ENCODE results near the gene UBD.

UBD gene

DNA sequence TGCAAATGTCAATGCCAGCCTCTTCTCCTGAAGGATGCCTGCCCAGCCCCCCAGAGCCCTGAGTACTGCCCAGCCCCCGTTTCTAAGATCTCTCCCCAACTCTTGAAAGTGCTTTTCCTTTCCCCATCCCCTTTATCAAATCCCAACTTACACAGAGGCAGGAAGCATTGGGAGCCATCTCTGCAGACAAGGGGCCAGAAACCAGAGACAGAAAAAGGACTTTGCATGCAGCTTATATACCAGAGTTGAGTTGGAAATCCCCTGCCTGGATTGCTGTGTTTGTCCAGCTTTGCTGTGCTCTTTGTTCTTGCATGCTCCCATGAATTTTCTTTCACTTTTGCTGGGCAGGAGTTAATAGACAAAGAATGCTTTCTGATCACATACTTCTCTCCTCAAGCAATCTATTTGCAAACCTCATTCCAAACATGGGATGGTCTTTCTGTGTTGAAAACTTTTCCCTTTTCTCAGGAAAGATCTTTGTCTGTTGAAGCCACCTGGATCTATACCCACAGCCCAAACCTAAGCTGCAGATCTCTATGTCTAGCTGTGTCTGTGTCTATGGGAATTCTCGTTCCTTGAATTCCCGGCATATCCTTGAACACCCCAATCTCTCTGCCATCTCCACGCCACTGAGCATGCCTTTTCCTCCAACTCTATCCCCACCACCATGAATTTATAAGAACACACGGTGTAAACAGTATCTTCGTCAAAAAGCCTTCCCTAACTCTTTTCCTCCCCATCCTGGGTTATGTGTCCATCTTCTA is at the start of gene UBD:
Gene UBD (minus strand): TSS at position 209 of the 764 bp plus-strand sequence. CDS start 31 bp downstream, at position 178.
- TF ChIP-seq, protein P1, sequence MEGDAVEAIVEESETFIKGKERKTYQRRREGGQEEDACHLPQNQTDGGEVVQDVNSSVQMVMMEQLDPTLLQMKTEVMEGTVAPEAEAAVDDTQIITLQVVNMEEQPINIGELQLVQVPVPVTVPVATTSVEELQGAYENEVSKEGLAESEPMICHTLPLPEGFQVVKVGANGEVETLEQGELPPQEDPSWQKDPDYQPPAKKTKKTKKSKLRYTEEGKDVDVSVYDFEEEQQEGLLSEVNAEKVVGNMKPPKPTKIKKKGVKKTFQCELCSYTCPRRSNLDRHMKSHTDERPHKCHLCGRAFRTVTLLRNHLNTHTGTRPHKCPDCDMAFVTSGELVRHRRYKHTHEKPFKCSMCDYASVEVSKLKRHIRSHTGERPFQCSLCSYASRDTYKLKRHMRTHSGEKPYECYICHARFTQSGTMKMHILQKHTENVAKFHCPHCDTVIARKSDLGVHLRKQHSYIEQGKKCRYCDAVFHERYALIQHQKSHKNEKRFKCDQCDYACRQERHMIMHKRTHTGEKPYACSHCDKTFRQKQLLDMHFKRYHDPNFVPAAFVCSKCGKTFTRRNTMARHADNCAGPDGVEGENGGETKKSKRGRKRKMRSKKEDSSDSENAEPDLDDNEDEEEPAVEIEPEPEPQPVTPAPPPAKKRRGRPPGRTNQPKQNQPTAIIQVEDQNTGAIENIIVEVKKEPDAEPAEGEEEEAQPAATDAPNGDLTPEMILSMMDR (IDR thresholded peaks at IDR 0.05): no peak

DNA sequence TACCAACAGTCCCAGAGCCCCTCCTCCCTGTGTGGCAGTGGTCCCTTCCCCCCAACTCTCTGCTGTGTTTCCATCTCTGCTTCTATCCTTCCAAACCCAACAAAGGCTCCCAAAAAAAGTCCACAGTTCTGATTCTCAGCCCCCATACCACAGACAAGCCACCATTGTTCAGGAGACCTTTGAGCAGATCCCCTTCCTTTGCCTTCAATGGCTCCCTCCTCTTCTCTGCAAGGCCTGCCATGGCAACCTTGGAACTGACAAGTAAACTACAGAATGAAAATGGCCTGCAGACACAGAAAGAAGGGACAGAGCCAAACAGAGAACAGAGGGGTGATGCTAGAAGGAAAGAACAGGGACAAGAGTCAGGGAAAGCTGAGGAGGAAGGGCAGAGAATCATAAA is 48.6 kb upstream of the UBD start:
- TF ChIP-seq, protein P1 (IDR thresholded peaks at IDR 0.05): no peak

DNA sequence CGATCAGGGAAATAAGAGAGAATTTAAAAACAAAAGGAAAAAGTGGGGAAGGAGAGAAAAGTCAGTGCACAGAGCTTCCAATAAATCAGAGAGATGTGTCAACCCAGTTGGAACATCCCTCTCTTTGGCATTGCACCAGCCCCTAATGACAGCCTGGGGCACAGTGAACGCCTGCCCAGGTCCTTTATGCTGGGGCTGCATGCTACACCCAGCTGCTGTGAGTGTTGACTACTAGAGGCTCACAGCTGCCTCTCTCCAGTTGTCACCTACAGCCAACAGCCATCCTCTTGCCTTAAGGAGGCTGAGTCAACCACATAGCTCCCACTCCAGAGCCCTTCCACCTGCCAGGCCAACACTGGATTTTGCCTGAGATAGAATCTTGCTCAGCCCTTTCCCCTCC is 44.4 kb upstream of the UBD start:
- TF ChIP-seq, protein P1 (IDR thresholded peaks at IDR 0.05): no peak

DNA sequence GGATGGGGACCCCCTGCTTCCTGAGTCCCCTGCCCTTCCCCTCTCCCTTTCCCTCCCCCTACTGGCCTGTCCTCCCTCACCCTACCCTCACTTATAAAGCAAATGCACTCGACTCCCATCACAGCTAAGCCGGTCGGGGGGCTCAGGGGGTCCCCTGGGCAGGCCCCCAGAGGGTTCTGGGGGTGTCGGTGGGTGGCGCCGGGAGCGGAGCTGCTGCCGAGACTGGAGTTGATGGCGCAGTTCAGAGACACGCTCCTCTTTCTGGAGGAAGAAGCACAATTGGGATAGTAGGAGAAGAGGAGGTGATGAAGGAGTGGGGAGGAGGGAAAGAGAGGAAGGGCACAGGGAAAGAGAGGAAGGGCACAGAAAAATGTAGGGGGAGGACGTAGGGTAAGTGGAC is 43.9 kb upstream of the UBD start:
- TF ChIP-seq, protein P1 (IDR thresholded peaks at IDR 0.05): no peak

DNA sequence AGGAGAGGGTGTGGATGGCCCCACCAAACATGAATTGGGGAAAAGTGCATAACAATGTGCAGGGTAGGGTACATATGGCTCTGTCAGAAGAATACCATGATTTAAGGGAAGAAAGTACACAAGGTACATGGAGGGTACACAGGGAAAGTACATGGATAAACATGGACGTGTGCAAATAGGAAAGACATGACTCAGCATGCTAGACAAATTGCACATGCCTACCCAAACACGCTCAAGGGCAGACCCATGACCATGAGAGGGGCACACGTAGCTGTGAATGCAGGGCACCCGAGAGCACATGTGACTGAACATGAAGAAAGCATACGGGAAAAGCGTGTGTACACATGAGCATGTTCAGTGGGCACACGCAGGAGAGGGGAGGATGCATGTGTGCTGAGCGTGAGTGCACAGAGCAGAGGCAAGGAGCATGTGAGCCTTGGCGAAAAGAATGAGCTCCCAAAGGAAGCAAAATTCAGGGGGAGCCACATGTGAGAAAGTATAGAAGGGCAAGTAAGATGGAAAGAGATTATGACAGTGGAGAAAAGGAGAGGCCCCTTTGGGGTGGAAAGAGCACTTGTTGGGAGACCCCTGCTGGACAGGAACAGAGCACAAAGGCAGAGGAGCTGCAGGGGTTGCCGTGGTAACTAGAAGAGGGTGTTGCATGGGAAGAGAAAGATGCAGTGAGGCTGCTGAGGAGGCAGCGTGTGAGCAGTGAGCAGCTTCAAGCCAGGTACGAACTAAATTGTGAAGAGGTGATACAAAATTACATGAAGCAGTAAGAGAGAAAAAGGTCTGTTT is 43.2 kb upstream of the UBD start:
- TF ChIP-seq, protein P1 (IDR thresholded peaks at IDR 0.05): no peak

DNA sequence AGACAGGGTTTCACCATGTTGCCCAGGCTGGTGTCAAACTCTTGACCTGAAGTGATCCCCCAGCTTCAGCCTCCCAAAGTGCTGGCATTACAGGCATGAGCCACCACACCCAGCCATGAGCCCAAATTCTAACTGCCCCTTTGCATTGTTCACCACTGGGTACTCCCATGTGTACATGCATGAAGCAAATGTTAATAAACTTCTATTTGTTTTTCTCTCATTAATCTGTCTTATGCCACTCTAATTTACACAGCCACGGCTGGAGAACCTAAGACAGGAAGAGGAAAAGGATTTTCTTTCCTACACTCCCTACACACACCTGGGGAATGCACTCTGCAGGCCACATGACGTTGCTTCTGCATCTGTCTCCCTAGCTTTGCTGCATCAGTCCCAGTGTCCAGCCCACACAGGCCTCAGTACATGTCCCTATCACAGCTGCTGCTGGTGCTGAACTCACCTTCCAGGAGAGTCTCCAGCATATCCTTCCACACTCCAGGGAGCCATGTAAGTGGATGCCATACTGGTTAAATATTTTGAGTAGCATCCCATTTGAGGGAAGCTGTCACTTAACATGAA is 38.7 kb upstream of the UBD start:
- TF ChIP-seq, protein P1 (IDR thresholded peaks at IDR 0.05): no peak

DNA sequence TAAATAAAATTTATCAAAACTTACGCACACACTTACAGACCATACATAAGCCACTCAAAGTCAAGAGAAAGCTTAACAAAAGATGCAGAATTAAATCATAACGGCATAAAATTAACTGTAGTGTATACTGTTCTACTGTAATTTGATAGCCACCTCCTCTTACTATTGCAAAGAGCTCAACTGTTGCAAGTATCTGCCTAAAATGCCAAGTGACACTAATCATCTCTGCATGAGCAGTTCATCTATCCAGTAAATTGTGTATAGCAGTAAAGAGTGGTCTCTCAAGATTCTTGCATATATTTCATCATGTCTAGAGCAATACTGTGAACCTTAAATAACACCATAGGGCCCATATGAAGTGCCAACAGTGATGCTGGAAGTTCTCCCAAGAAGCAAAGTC is 37.7 kb upstream of the UBD start:
- TF ChIP-seq, protein P1 (IDR thresholded peaks at IDR 0.05): no peak

Measured in LNCAP (cell line).